Neutrophil (primary cell): ENCODE results near the gene NTM.

Experiments
- H3K27ac ChIP-seq: fragments of 200-600 bp; sonication (generic); 2 replicates; pipeline ENCODE4 v1.5.1; 2016; ENCODE audit warnings: mild to moderate bottlenecking, moderate library complexity
- H3K27me3 ChIP-seq: fragments of 200-600 bp; sonication (generic); 2 replicates; pipeline ENCODE4 v1.6.0; 2016; ENCODE audit warnings: mild to moderate bottlenecking
- H3K36me3 ChIP-seq: fragments of 200-600 bp; sonication (generic); 2 replicates; pipeline ENCODE4 v1.5.1; 2017
- H3K4me1 ChIP-seq, 2 experiments: fragments of 200-600 bp in 1 of 2; sonication (generic) in 1 of 2; 1 replicate in 1 of 2; 2 replicates in 1 of 2; pipeline versions ENCODE4 v1.5.1 to v1.6.1; 2013 to 2016; ENCODE audit warnings: low read depth in 1 of 2, low read length in 1 of 2, mild to moderate bottlenecking in 1 of 2, moderate library complexity in 1 of 2; ENCODE audit not compliant: control insufficient read depth in 1 of 2, insufficient read depth in 1 of 2
- H3K4me3 ChIP-seq, 2 experiments: fragments of 200-600 bp in 1 of 2; sonication (generic) in 1 of 2; 1 replicate in 1 of 2; 2 replicates in 1 of 2; pipeline ENCODE4 v1.5.1; 2013 to 2016; ENCODE audit warnings: low read depth in 1 of 2, low read length in 1 of 2, mild to moderate bottlenecking in 1 of 2, moderate library complexity in 1 of 2
- H3K9me3 ChIP-seq: fragments of 200-600 bp; sonication (generic); 2 replicates; pipeline ENCODE4 v1.5.1; 2016
- TF ChIP-seq, protein P1 (sequence below): fragments of 200-600 bp; sonication (generic); IDR thresholded peaks from 2 replicates; pipeline ENCODE4 v1.5.1; 2016; ENCODE audit warnings: antibody characterized with exemption

Gene NTM

DNA sequence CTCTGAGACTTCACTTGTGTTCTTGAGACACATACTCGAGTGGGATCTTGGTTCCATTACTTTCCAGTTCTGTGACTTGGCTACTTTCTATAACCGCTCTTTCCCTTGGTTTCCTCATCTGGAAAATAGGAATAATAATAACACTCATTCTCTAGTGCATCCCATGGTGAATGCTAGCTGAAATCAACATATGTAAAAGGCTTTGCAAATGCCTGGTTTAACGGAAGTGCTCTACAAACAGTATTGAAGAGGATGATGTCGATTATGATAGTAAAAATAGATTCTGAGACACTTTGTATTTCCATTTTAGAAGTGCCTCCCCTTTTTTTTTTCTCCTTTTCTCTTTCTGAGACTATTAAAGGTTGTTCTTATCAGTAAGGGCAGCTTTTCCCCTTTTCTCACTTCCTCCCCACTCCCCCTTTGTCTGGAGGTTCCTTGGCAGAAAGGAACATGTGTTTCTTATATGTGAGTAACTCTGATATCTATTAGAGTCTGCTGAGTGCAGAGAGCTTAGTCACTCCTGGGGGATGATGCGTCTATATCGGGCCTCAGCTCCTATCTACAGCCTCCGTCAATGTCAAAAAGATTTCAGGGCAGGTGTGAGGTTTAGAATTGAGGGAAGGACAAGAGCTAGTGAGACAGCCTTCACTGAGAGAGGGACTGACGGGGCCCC, 489.3 kb downstream of the NTM start:
- H3K4me1 ChIP-seq: no peaks in the 10 kb centered on the region
- no peaks in the 10 kb centered on the region for H3K9me3 ChIP-seq
- no peaks in the 10 kb centered on the region for H3K36me3 ChIP-seq
- H3K27me3 ChIP-seq: no peaks in the 10 kb centered on the region
- no peak overlapping the region for H3K27ac ChIP-seq
- no peak overlapping the region for H3K4me3 ChIP-seq
- TF ChIP-seq, protein P1, sequence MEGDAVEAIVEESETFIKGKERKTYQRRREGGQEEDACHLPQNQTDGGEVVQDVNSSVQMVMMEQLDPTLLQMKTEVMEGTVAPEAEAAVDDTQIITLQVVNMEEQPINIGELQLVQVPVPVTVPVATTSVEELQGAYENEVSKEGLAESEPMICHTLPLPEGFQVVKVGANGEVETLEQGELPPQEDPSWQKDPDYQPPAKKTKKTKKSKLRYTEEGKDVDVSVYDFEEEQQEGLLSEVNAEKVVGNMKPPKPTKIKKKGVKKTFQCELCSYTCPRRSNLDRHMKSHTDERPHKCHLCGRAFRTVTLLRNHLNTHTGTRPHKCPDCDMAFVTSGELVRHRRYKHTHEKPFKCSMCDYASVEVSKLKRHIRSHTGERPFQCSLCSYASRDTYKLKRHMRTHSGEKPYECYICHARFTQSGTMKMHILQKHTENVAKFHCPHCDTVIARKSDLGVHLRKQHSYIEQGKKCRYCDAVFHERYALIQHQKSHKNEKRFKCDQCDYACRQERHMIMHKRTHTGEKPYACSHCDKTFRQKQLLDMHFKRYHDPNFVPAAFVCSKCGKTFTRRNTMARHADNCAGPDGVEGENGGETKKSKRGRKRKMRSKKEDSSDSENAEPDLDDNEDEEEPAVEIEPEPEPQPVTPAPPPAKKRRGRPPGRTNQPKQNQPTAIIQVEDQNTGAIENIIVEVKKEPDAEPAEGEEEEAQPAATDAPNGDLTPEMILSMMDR: no peak

DNA sequence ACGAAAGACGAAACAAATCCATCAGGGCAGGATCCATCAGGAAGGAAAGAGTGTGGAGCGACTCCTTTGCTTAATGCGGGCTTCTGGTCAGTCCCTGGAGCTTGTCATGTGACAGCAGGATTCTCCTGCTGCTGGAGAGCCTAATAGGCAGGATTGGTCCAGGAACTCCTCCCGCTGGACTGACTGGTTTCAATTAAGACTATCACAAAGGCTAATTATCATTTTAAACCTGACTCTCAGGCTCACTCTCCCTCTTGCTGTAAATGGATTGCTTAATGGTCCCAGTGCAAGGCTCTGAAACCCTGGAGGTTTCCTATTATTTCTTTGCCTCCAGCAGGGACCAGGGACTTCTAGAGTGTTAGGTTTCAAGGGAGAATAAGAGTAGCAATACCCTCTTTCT, 493.8 kb downstream of the NTM start:
- TF ChIP-seq, protein P1: no peak
- H3K4me3 ChIP-seq: no peak overlapping the region

DNA sequence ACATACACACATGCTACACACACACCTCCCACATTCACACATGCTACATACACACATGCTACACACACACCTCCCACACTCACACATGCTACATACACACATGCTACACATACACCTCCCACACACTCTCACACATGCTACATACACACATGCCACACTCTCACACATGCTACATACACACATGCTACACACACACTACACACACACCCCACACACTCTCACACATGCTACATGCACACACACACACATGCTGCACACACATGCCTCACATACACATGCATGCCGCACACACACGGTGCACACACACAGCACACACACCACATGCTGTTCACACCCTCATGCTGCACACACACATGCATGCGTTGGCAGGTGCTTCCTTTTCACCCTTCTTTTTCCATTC, 495.4 kb downstream of the NTM start:
- no peaks in the 10 kb centered on the region for H3K27me3 ChIP-seq
- H3K4me1 ChIP-seq: no peaks in the 10 kb centered on the region
- no peak overlapping the region for H3K4me3 ChIP-seq
- TF ChIP-seq, protein P1: no peak
- H3K9me3 ChIP-seq: no peaks in the 10 kb centered on the region
- no peak overlapping the region for H3K27ac ChIP-seq
- H3K36me3 ChIP-seq: no peaks in the 10 kb centered on the region

More for the DNA sequence above, 493.8 kb downstream of the NTM start:
- Histone ChIP-seq H3K9me3 (no peaks in the 10 kb centered on the region), H3K27ac (no peak overlapping the region), H3K36me3 (no peaks in the 10 kb centered on the region), H3K4me1 (no peaks in the 10 kb centered on the region), H3K27me3 (no peaks in the 10 kb centered on the region)

DNA sequence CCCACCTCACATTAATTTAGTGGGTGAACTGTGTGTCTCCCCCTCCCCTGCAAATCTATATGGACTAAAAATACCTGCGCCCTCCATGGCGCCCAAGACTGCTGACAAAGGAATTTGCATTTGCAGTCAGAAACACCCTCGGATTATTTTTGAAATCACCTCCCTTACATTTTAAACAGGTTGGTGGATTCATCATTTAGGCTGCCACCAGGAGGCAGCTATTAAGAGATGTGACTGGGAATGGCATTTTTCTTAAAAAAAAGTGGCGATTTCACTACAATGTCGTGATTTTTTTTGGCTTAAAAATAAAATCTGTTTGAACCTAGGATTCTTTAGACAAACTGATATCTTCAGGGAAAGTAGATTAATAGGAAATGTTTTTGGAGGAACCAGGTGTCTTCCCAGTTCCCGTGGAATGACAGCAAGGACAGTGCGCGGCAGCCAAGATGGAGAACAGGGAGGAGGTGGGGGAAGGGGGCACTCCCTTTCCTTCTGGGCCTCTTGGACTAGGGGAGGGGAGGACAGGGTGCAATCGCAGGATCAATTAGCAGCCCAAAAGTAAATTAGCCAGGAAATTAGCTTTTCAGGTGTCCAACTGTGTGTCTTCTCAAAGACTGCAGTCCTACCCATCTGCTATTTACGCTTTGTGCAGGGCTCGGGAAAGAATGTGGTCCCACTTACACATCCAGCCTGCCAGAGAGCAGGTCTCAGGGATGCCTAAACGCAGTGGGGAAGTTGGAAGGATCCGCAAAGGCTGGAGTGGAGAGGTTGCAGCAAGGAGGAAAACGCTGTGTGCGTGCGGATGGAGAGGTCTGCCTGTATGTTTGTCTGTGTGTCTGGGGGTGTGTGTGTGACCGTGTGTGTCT, 496.4 kb downstream of the NTM start:
- H3K9me3 ChIP-seq: no peaks in the 10 kb centered on the region
- no peaks in the 10 kb centered on the region for H3K4me1 ChIP-seq
- H3K36me3 ChIP-seq: no peaks in the 10 kb centered on the region
- H3K27me3 ChIP-seq: no peaks in the 10 kb centered on the region
- TF ChIP-seq, protein P1: no peak
- no peak overlapping the region for H3K27ac ChIP-seq
- H3K4me3 ChIP-seq: no peak overlapping the region

DNA sequence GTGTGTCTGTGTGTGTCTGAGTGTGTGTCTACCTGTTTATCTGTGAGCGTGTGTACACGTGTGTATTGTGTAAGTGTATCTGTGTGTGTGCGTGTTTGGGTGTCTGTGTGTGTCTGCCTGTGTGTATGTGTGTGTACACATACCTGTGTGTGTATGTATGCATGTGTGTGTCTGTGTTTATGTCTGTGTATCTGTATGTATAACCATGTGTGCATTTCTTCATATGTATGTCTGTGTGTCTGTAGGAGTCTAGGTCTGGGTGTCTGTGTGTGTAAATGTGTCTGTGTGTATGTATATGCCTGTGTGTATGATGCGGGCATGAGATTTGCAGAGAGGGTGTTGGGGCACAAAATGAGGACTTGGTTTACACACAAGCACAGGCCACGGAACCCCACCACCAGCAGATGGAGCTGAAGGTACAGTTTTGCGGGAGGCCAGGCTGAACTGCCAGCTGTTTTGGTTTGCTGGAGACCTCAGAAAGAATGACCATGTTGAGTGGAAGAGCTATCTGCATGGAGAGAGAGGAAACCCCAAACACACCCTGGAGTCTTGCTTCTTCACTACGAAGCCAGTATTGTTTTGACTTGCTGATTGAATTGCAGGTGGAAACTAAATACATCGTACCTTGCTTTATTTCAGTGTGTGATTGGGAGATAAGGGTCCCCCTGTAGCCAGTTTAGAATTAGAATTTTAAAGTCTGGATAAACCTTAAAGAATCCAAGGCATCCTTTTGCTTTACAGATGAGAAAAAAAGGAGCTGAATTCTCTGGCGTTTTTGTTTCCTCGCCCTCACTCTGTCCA, 497.2 kb downstream of the NTM start:
- TF ChIP-seq, protein P1: no peak
- H3K9me3 ChIP-seq: no peaks in the 10 kb centered on the region
- H3K27me3 ChIP-seq: no peaks in the 10 kb centered on the region
- no peak overlapping the region for H3K27ac ChIP-seq
- no peaks in the 10 kb centered on the region for H3K36me3 ChIP-seq
- H3K4me3 ChIP-seq: no peak overlapping the region
- H3K4me1 ChIP-seq: no peaks in the 10 kb centered on the region
